Adipocyte (in vitro differentiated cells): ENCODE results near the gene OR10V1.

Experiments used
- DNase-seq: peaks from one replicate; pipeline ENCODE4 v3.0.0-alpha.2; 2015; ENCODE audit warnings: low read depth
- H3K27me3 ChIP-seq: replicated peaks from 2 replicates; pipeline ENCODE4 v1.7.0; 2013; ENCODE audit warnings: mild to moderate bottlenecking, low read length, moderate library complexity; ENCODE audit not compliant: control insufficient read depth, insufficient read depth
- H3K36me3 ChIP-seq: 2 replicates; pipeline ENCODE4 v1.7.0; 2013; ENCODE audit warnings: low read length, mild to moderate bottlenecking, moderate library complexity; ENCODE audit not compliant: control insufficient read depth, insufficient read depth, severe bottlenecking
- H3K4me1 ChIP-seq: 2 replicates; pipeline ENCODE4 v1.7.0; 2013; ENCODE audit warnings: mild to moderate bottlenecking, low read length, moderate library complexity; ENCODE audit not compliant: control insufficient read depth, insufficient read depth
- H3K4me3 ChIP-seq: 2 replicates; pipeline ENCODE4 v1.7.0; 2013; ENCODE audit warnings: mild to moderate bottlenecking, low read length, moderate library complexity
- H3K9ac ChIP-seq: 2 replicates; pipeline ENCODE4 v1.7.0; 2013; ENCODE audit warnings: mild to moderate bottlenecking, low read length, moderate library complexity
- H3K9me3 ChIP-seq: 2 replicates; pipeline ENCODE4 v1.7.0; 2013; ENCODE audit warnings: mild to moderate bottlenecking, low read length, moderate library complexity; ENCODE audit not compliant: control insufficient read depth

Gene OR10V1

DNA sequence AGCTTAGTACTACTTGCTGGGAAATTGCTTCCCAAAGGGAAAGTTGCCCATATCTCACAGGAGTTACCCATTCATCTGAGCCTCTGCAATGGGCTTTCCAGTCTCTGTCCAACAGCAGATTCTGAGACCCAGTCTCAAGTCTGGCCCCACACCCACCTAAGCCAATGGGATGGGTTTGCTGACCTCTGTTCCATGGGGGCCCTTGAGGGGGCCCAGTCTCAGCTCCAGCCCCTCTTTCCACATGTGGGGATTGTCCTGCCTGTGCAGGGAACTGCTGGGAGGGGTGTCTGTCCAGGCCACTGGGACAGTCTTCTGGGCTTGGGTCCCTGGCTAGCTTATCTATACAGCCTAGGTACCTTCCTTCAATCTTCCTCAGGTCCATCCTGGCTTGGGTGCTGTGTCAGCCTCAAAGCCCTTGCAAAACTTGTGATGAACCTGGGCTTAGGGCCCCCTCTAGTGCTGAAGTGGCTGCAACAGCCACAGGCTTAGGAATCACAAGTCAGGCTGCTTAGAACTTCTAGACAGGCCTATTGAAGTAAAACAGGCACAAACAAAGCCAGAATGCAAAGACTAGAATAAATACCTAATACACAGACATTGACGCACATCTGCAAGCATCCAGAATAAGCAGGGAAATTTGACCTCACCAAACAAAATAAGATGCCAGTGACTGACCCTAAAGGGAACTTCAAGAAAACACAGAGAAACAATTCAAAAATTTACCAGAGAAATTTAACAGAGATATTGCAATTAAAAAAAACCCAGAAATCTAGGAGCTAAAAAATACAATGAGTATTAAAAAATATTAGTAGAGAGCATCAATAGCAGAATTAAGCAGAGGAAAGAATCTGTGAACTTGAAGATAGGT is 33.1 kb downstream of the OR10V1 start:
- Histone ChIP-seq H3K4me1 (no peaks in the 10 kb centered on the region), H3K9ac (peak overlapping the region; percentile 52), H3K36me3 (no peaks in the 10 kb centered on the region), H3K9me3 (peaks cover 4% of the 10 kb centered on the region), H3K4me3 (no peak overlapping the region), H3K27me3 (no peaks in the 10 kb centered on the region)
- DNase-seq: peak; percentile 90

DNA sequence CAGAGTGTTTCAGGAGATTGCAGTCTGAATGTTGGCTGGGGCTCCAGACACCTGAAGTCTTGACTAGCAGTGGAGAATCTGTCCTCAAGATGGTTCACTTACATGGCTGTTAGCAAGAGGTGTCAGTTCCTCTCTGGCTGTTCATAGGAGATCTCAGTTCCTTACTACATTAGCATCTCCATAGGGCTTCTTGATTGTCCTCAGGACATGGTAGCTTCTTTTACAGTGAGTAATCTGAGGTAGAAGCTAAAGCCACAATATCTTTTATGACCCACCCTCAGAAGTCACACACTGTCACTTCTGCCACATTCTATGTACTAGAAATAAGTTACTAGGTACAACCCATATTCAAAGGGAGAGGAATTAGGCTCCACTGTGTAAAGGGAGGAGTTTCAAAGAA is 34.3 kb downstream of the OR10V1 start:
- H3K4me3 ChIP-seq: no peak overlapping the region
- H3K9ac ChIP-seq: no peak overlapping the region
- DNase-seq: no peak
- H3K4me1 ChIP-seq: peaks cover 2% of the 10 kb centered on the region
- H3K9me3 ChIP-seq: no peaks in the 10 kb centered on the region
- no peaks in the 10 kb centered on the region for H3K27me3 ChIP-seq
- no peaks in the 10 kb centered on the region for H3K36me3 ChIP-seq

DNA sequence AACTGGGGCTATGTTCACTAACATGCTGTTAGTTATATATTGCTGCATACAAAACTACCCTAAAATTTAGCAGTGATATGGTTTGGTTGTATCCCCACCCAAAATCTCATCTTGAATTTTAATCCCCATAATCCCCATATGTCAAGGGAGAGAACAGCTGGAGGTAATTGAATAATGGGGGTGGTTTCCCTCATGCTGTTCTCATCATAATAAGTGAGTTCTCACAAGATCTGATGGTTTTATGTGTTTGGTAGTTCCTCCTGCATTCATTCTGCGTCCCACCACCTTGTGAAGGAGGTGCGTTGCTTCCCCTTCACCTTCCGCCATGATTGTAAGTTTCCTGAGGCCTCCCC is 34.9 kb downstream of the OR10V1 start:
- Histone ChIP-seq H3K9ac (no peak overlapping the region), H3K36me3 (no peaks in the 10 kb centered on the region), H3K9me3 (no peaks in the 10 kb centered on the region), H3K4me3 (no peak overlapping the region), H3K4me1 (peaks cover 2% of the 10 kb centered on the region), H3K27me3 (no peaks in the 10 kb centered on the region)
- no peak for DNase-seq

DNA sequence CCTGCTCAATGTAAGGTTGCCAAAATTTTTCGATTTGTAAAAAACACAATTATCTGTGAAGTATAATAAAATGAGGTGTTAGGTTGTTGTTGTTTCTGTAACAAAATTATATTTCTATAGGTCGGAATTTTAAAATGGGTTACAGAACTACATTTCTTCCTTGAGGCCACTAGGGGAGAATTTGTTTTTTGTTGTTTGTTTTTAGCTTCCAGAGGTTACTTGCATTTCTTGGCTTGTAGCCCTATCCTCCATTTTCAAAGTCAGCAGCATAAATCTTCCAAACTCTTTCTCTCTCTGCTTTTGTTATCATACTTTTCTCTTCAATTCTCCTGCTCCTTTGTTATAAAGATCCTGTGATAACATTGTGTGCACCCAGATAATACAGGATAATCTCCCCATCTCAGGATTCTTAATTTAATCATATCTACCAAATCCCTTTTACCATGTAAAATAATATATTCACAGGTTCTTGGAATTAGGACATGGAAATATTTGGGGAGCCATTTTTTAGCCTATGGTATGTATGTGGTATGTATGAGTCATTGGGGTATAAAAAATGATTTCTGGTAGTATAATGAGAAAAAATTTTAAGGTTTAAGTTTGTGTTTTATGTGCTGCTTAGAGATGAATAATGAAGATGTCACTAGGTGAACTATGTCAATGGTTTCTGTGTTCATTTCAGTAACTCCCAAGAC is 35.4 kb downstream of the OR10V1 start:
- H3K27me3 ChIP-seq: no peaks in the 10 kb centered on the region
- peak; percentile 31 for DNase-seq
- H3K9ac ChIP-seq: no peak overlapping the region
- H3K9me3 ChIP-seq: no peaks in the 10 kb centered on the region
- H3K36me3 ChIP-seq: no peaks in the 10 kb centered on the region
- no peak overlapping the region for H3K4me3 ChIP-seq
- H3K4me1 ChIP-seq: peaks cover 2% of the 10 kb centered on the region

DNA sequence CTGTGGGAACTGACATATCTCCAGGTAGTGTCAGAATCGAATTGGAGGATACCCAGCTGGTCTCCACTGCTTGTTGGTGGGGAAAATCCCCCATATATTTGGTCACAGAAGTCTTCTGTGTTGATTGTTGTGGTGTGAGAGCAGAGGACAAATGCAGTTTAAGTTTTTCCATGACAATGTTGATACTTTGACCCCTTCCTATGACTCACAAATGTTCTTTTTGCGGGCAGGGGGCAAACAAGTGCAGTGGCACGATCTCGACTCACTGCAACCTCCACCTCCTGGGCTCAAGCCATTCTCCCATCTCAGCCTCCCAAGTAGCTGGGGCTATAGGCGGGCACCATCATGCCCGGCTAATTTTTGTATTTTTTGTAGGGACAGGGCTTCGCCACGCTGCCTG is 37.4 kb downstream of the OR10V1 start:
- Histone ChIP-seq H3K27me3 (no peaks in the 10 kb centered on the region), H3K4me3 (no peak overlapping the region), H3K9me3 (no peaks in the 10 kb centered on the region), H3K4me1 (peaks cover 2% of the 10 kb centered on the region), H3K9ac (no peak overlapping the region), H3K36me3 (no peaks in the 10 kb centered on the region)
- no peak for DNase-seq

DNA sequence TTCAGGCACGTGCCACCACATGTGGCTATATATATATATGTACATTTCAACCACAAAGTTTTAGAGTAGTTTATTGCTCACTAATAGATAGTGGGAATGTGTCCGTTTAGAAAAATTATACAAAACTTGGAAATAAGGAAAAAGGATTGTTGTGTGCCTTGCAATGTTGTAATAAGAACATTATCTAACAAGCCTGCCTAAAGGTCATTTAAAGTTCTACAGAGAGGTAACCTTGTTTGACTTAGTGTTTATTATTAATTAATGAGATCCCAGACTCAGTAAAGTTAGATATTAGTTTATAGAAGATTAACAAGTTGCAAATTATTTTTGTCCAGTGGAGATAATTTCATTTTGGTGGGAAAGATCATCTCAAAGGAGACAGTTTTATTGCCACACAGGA is 39.4 kb downstream of the OR10V1 start:
- Histone ChIP-seq H3K4me1 (peaks cover 12% of the 10 kb centered on the region), H3K9me3 (no peaks in the 10 kb centered on the region)

DNA sequence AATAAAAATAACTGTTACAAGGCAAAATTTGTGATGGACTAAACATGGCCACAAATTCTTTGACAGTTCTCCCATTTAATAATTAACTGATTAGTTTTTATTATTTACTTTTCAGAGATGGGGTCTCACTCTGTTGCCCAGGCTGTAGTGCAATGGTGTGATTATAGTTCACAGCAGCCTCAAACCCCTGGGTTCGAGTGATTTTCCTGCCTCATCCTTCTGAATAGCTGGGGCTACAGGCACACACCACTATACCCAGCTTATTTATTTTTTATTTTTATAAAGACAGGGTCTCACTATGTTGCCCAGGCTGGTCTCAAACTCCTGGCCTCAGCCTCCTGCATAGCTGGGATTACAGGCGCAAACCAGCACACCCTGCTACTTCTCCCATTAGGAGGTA is 40.4 kb downstream of the OR10V1 start:
- Histone ChIP-seq H3K36me3 (no peaks in the 10 kb centered on the region), H3K27me3 (no peaks in the 10 kb centered on the region), H3K4me3 (no peak overlapping the region), H3K9me3 (no peaks in the 10 kb centered on the region), H3K9ac (no peak overlapping the region), H3K4me1 (peaks cover 12% of the 10 kb centered on the region)
- DNase-seq: no peak

More for the DNA sequence above, 39.4 kb downstream of the OR10V1 start:
- Histone ChIP-seq H3K9ac (no peak overlapping the region), H3K36me3 (no peaks in the 10 kb centered on the region), H3K27me3 (no peaks in the 10 kb centered on the region), H3K4me3 (no peak overlapping the region)
- no peak for DNase-seq

DNA sequence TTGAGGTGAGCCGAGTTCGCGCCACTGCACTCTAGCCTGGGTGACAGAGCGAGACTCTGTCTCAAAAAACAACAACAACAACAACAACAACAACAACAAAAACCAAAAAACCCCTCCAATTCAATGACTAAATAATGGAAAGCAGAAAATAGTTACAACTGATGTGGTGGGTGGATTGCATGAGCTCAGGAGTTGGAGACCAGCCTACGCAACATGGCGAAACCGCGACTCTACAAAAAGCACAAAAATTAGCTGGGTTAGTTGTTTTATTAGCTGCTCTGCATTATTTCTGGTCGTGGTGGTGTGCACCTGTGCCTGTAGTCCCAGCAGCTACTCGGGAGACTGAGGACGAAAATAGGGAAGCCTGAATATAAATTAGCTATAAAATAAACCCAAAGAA is 42.2 kb downstream of the OR10V1 start:
- H3K4me1 ChIP-seq: peaks cover 26% of the 10 kb centered on the region
- H3K9me3 ChIP-seq: no peaks in the 10 kb centered on the region
- no peaks in the 10 kb centered on the region for H3K27me3 ChIP-seq
- no peak overlapping the region for H3K4me3 ChIP-seq
- peaks cover 4% of the 10 kb centered on the region for H3K36me3 ChIP-seq
- no peak overlapping the region for H3K9ac ChIP-seq
- DNase-seq: no peak

DNA sequence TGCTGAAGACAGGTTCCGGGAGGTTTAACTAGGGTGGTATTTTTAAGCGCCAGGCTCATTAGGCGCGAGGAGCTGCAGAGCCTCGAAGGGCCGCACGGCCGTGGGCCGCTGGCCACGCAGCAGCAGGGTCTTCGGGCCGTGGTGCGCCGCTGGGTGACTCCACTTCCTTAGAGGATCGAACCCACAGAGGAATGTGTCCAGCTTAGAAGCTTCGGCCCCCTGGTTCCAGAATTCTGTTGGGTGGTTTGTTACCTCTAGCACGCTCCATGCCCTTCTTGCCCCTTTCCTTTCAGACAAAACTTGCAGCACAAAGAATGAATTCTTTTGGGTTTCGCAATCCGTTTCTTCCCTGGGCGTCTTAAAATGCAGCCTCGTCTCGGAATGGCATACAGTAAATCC is 44.0 kb downstream of the OR10V1 start:
- peaks cover 22% of the 10 kb centered on the region for H3K36me3 ChIP-seq
- peak; percentile 90 for DNase-seq
- no peaks in the 10 kb centered on the region for H3K27me3 ChIP-seq
- peaks cover 30% of the 10 kb centered on the region for H3K4me1 ChIP-seq
- H3K9ac ChIP-seq: peak overlapping the region; percentile 98
- peak overlapping the region; percentile 92 for H3K4me3 ChIP-seq
- H3K9me3 ChIP-seq: no peaks in the 10 kb centered on the region

DNA sequence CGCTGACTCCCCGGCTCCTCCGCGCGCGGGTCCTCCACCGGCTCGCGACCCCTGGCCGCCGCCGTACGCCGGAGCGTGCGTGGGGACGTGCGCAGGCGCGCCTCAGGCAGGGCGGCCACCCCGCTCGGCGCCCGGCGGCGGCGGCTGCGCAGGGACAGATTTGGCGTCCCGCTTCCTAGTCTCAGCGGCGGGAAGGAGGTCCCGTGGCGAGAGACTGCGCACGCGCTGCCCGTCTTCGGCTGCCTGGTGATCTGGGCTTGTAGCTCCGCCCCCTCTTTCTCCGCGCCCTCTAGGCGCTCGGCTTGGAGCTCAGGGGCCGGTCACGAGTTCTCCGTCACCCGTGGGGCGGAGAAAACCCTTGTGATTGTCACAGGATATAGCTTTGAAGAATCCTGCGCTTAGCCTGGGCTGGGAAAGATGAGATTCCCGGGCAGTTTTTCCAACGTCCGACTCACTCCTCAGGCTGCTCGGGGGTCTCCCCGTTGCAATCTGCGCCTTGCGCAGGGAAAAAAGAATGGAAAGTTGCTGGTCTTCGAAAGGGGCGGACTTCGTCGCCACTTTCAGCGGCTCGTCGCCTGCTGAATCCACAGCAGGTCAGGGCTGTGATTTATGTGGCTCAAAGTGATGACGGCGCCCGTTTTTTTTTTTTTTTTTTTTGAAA is 44.6 kb downstream of the OR10V1 start, which contains the start of gene PATL1:
TSS of gene PATL1 (minus strand) at position 88 of the 661 bp plus-strand sequence. CDS start 142 bp downstream, outside the sequence.
- H3K4me1 ChIP-seq: peaks cover 30% of the 10 kb centered on the region
- peak within 1 kb of the TSS; percentile 92 for H3K4me3 ChIP-seq
- no peaks in the 10 kb centered on the region for H3K27me3 ChIP-seq
- DNase-seq: peak; percentile 100
- H3K9me3 ChIP-seq: no peaks in the 10 kb centered on the region
- peaks cover 28% of the 10 kb centered on the region for H3K36me3 ChIP-seq
- peak within 1 kb of the TSS; percentile 98 for H3K9ac ChIP-seq
